Activated CD4-positive, alpha-beta T cell treated with anti-CD3 and anti-CD28 coated beads for 36 hours (primary cell): ENCODE measurements around the gene CHIT1. TPM values are rescaled to one million over a fixed set of nuclear protein-coding genes. Genes with fewer than 3 reads are reported as not detected.

Source experiments
- ATAC-seq: fragments of 200-7000 bp; cut with Tn5 transposase; one replicate; pipeline ENCODE4 v1.10.0; 2021; ENCODE audit warnings: mild to moderate bottlenecking, moderate library complexity
- CTCF ChIA-PET: fragments of 350-600 bp; sonication (Branson Sonifier 250); formaldehyde crosslinking; loops from one replicate; lab custom pipeline; 2021; ENCODE audit warnings: antibody characterized with exemption; lab: Charles Lee
- POLR2A ChIA-PET: fragments of 350-600 bp; sonication (Branson Sonifier 250); formaldehyde crosslinking; loops from one replicate; lab custom pipeline; 2021; ENCODE audit warnings: antibody characterized with exemption, inconsistent platforms; lab: Charles Lee
- DNase-seq: peaks from one replicate; pipeline ENCODE4 v3.0.0-alpha.2; 2020
- H3K27ac Mint-ChIP-seq: one replicate; pipeline ENCODE4 v1.8.0; 2021; ENCODE audit warnings: mixed read lengths
- H3K27me3 Mint-ChIP-seq: one replicate; pipeline ENCODE4 v1.8.0; 2021; ENCODE audit warnings: mixed read lengths
- H3K36me3 Mint-ChIP-seq: one replicate; pipeline ENCODE4 v1.8.0; 2021; ENCODE audit warnings: low read depth, mixed read lengths
- H3K4me1 Mint-ChIP-seq: one replicate; pipeline ENCODE4 v1.8.0; 2021; ENCODE audit warnings: mixed read lengths
- H3K4me3 Mint-ChIP-seq: one replicate; pipeline ENCODE4 v1.8.0; 2021; ENCODE audit warnings: mild to moderate bottlenecking, moderate library complexity, mixed read lengths
- H3K9me3 Mint-ChIP-seq: one replicate; pipeline ENCODE4 v1.8.0; 2021; ENCODE audit warnings: low read depth, mixed read lengths
- intact Hi-C, 2 experiments: fragments of 100-400 bp; cut with DNase I in 1 of 2; cut with micrococcal nuclease in 1 of 2; formaldehyde crosslinking; loops; one replicate each; pipeline versions ENCODE4 v1.14.2 to v1.15.1; 2022 to 2024; cut with DNase I, micrococcal nuclease
- total RNA-seq, 2 experiments: library from RNA; stranded (reverse); gene quantifications; one replicate each; pipeline ENCODE4 v1.2.3, GENCODE V29; 2021

Gene CHIT1
- total RNA-seq, 2 experiments from 2014 or later = 0.63 to 0.80 TPM

DNA sequence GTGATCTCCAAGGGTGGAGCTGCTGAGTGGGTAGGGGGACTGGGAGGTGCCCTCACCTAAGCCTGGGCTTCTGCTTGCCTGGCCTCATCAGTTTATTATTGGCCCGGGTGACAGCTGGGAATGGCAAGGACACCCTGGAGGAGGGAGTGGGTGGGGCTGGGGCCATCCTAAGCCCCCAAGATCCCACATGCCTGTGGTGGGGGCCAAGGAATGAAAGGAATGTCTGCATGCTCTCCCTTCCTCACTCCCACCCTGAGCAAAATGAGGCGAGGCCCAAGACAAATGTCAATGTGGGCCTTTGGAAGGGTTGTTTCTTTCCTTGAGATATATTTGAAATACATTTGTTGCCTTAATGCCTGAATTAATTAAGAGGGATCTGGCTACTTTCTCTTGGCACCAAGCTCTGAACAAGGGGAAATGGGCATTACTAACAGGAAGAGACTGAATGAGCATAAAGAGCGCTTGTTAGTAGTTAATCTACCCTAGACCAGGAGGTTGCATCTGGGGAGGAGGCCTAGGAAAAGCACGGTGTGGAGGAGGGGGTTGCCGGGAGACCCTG, 23.3 kb downstream of the CHIT1 start:
- Mint-ChIP-seq H3K27ac (no peak overlapping the region), H3K36me3 (no peaks in the 10 kb centered on the region), H3K27me3 (peaks cover 3% of the 10 kb centered on the region), H3K4me3 (no peak overlapping the region), H3K4me1 (no peaks in the 10 kb centered on the region), H3K9me3 (no peaks in the 10 kb centered on the region)
- ChIA-PET POLR2A (no interaction called here), CTCF (interaction anchor here (0.6 to 1.7 kb wide), 2 partner anchors 10 to 527 kb away, joined by 3 to 8 read pairs; no protein-coding TSS in a partner anchor)
- DNase-seq (no peak), ATAC-seq (no peak)
- intact Hi-C loops = no loop called here

DNA sequence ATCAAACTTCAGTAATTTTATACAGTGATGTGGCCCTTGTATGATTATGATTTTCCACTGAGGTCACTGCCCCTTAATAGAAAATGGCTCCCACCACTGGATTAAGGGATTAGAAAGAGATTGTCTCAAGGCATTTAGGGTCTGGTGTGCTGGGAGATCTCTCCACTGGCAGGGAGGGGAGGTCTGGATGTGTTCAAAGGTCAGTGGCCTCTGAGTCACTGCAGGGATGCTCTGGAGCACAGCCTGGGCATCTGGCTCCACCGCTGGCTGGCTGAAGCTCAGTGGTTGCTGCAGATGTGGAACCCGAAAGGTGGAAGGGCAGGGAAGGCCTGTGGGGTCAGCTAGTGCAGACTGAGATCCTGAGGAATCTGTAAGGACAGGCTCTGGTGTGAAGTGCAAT, 24.7 kb downstream of the CHIT1 start:
- intact Hi-C loops = loop anchor here in 1 of 2 experiments (2.0 kb wide), 1 partner anchor 20 kb away; no protein-coding TSS in a partner anchor
- Mint-ChIP-seq H3K9me3 (no peaks in the 10 kb centered on the region), H3K27ac (no peak overlapping the region), H3K27me3 (peaks cover 10% of the 10 kb centered on the region), H3K4me3 (no peak overlapping the region), H3K36me3 (no peaks in the 10 kb centered on the region), H3K4me1 (no peaks in the 10 kb centered on the region)
- POLR2A ChIA-PET = no interaction called here
- CTCF ChIA-PET = interaction anchor here (1.0 kb wide), 1 partner anchor 12 kb away, joined by 3 read pairs; no protein-coding TSS in a partner anchor
- DNase-seq = no peak
- no peak for ATAC-seq

GRCh38 chr1:203202431-203203245, 26.8 kb downstream of the CHIT1 start:
- intact Hi-C loops = no loop called here
- ATAC-seq = no peak

GRCh38 chr1:203201516-203202205, 27.8 kb downstream of the CHIT1 start:
- Mint-ChIP-seq H3K4me1 (no peaks in the 10 kb centered on the region), H3K27ac (no peak overlapping the region), H3K4me3 (no peak overlapping the region), H3K27me3 (peaks cover 10% of the 10 kb centered on the region), H3K9me3 (no peaks in the 10 kb centered on the region), H3K36me3 (no peaks in the 10 kb centered on the region)
- CTCF ChIA-PET = interaction anchor here (1.4 to 2.9 kb wide), 2 partner anchors 14 to 286 kb away, joined by 4 to 22 read pairs; no protein-coding TSS in a partner anchor
- ATAC-seq = no peak
- intact Hi-C loops = no loop called here
- POLR2A ChIA-PET = no interaction called here
- no peak for DNase-seq

More at GRCh38 chr1:203202431-203203245, 26.8 kb downstream of the CHIT1 start:
- Mint-ChIP-seq H3K27ac (no peak overlapping the region), H3K4me1 (no peaks in the 10 kb centered on the region), H3K9me3 (no peaks in the 10 kb centered on the region), H3K4me3 (no peak overlapping the region), H3K36me3 (no peaks in the 10 kb centered on the region), H3K27me3 (peaks cover 10% of the 10 kb centered on the region)
- no peak for DNase-seq
- CTCF ChIA-PET = interaction anchor here (0.7 to 1.5 kb wide), 6 partner anchors 8 to 285 kb away, joined by 3 to 7 read pairs (median 4); no protein-coding TSS in a partner anchor
- POLR2A ChIA-PET = no interaction called here

DNA sequence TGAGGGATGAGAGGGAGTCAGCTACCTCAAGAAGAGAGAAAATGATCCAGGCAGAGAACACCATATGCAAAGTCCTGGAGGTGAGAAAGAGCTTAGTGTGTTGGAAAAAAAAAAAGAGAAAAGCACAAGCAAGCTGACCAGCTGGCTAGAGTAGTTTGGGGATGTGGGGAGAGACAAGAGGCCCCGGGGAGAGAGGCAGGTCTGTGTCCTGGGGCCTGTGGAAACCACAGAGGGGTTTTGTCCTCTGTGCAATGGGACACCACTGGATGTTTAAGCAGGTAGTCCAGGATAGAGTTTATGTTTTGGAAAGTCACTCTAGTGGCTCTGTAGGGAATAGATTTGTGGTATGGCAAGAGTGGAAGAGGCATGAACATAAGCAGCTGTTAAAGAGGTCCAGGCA, 28.6 kb downstream of the CHIT1 start:
- H3K27me3 Mint-ChIP-seq = peaks cover 10% of the 10 kb centered on the region
- ChIA-PET POLR2A (no interaction called here), CTCF (interaction anchor here (2.9 kb wide), 1 partner anchor 15 kb away, joined by 22 read pairs; no protein-coding TSS in a partner anchor)
- intact Hi-C loops = no loop called here
- no peaks in the 10 kb centered on the region for H3K9me3 Mint-ChIP-seq
- H3K4me3 Mint-ChIP-seq = no peak overlapping the region
- DNase-seq (no peak), ATAC-seq (no peak)
- no peaks in the 10 kb centered on the region for H3K4me1 Mint-ChIP-seq
- H3K27ac Mint-ChIP-seq = no peak overlapping the region
- no peaks in the 10 kb centered on the region for H3K36me3 Mint-ChIP-seq

GRCh38 chr1:203199816-203200571, 29.5 kb downstream of the CHIT1 start:
- H3K9me3 Mint-ChIP-seq = no peaks in the 10 kb centered on the region
- DNase-seq (no peak), ATAC-seq (no peak)
- no peaks in the 10 kb centered on the region for H3K4me1 Mint-ChIP-seq
- H3K27ac Mint-ChIP-seq = no peak overlapping the region
- H3K4me3 Mint-ChIP-seq = no peak overlapping the region
- ChIA-PET CTCF (interaction anchor here (0.6 to 2.9 kb wide), 2 partner anchors 16 to 53 kb away, joined by 3 to 22 read pairs; no protein-coding TSS in a partner anchor), POLR2A (no interaction called here)
- H3K27me3 Mint-ChIP-seq = peaks cover 10% of the 10 kb centered on the region
- H3K36me3 Mint-ChIP-seq = no peaks in the 10 kb centered on the region
- intact Hi-C loops = no loop called here

DNA sequence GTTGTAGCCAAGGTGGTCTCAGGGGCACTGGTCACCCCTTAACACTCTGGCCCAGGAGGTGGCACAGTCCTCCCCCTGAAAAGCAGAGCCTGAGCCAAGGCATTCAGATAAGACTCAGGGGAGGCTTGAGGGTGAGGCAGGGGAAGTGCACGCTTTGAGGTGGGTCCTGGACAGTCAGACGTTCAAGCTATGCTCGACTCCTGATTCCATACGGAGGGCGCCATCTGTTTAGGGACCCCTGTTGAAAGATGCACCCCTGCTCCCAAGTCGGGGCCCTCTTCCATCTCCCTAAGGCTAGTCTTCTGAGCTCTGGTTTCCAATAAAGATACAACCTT, 30.0 kb downstream of the CHIT1 start:
- intact Hi-C loops = no loop called here
- Mint-ChIP-seq H3K4me3 (no peak overlapping the region), H3K9me3 (no peaks in the 10 kb centered on the region), H3K4me1 (no peaks in the 10 kb centered on the region), H3K27ac (no peak overlapping the region), H3K36me3 (no peaks in the 10 kb centered on the region), H3K27me3 (peaks cover 10% of the 10 kb centered on the region)
- ChIA-PET CTCF (interaction anchor here (0.6 to 2.9 kb wide), 2 partner anchors 16 to 54 kb away, joined by 3 to 22 read pairs; no protein-coding TSS in a partner anchor), POLR2A (no interaction called here)
- ATAC-seq (no peak), DNase-seq (no peak)

DNA sequence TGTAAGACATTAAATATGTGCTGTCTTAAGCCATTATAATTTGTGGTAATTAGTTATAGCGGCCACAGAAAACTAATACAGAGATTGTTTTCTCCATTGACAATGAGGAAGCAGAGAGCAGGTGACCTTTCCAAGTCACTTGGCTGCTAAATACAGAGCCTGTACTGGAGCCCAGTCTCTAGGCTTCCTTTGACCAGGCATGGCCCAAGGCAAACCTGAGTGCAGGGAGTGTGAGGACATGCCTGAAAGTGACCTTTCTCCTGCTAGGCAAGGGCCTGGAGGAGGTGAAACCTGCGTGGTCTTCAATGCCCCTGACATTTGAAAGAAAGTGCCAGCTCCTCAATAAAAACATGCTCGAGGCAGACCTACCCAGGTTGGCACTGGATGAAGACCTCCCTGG, 30.5 kb downstream of the CHIT1 start:
- Mint-ChIP-seq H3K27ac (no peak overlapping the region), H3K9me3 (no peaks in the 10 kb centered on the region), H3K4me3 (no peak overlapping the region), H3K27me3 (peaks cover 10% of the 10 kb centered on the region), H3K36me3 (no peaks in the 10 kb centered on the region), H3K4me1 (no peaks in the 10 kb centered on the region)
- intact Hi-C loops = no loop called here
- no peak for ATAC-seq
- no peak for DNase-seq
- ChIA-PET POLR2A (no interaction called here), CTCF (interaction anchor here (0.6 to 2.9 kb wide), 3 partner anchors 17 to 54 kb away, joined by 3 to 22 read pairs (median 3); no protein-coding TSS in a partner anchor)

- Mint-ChIP-seq H3K27ac (no peak overlapping the region), H3K4me1 (no peaks in the 10 kb centered on the region), H3K9me3 (no peaks in the 10 kb centered on the region), H3K4me3 (no peak overlapping the region), H3K36me3 (no peaks in the 10 kb centered on the region), H3K27me3 (peaks cover 10% of the 10 kb centered on the region)
- ChIA-PET POLR2A (no interaction called here), CTCF (interaction anchor here (0.9 kb wide), 1 partner anchor 21 kb away, joined by 3 read pairs; no protein-coding TSS in a partner anchor)
- ATAC-seq (no peak), DNase-seq (no peak)
- intact Hi-C loops = no loop called here
Observed at GRCh38 chr1:203197625-203198024, 31.8 kb downstream of the CHIT1 start.

GRCh38 chr1:203196371-203196770, 33.1 kb downstream of the CHIT1 start:
- ChIA-PET CTCF (interaction anchor here (1.6 to 1.9 kb wide), 3 partner anchors 19 to 157 kb away, joined by 3 to 8 read pairs (median 5); no protein-coding TSS in a partner anchor), POLR2A (no interaction called here)
- no peaks in the 10 kb centered on the region for H3K4me1 Mint-ChIP-seq
- H3K4me3 Mint-ChIP-seq = no peak overlapping the region
- DNase-seq (no peak), ATAC-seq (no peak)
- H3K27ac Mint-ChIP-seq = no peak overlapping the region
- intact Hi-C loops = no loop called here
- H3K27me3 Mint-ChIP-seq = peaks cover 10% of the 10 kb centered on the region
- no peaks in the 10 kb centered on the region for H3K9me3 Mint-ChIP-seq
- H3K36me3 Mint-ChIP-seq = no peaks in the 10 kb centered on the region
